ENCODE results near the gene CFAP46. TPM values are rescaled to one million over a fixed set of nuclear protein-coding genes. Genes with fewer than 3 reads are reported as not detected.

Gene CFAP46
- polyA plus RNA-seq, 4 donors = 7.2 to 9.9 (median 8.4) TPM

DNA sequence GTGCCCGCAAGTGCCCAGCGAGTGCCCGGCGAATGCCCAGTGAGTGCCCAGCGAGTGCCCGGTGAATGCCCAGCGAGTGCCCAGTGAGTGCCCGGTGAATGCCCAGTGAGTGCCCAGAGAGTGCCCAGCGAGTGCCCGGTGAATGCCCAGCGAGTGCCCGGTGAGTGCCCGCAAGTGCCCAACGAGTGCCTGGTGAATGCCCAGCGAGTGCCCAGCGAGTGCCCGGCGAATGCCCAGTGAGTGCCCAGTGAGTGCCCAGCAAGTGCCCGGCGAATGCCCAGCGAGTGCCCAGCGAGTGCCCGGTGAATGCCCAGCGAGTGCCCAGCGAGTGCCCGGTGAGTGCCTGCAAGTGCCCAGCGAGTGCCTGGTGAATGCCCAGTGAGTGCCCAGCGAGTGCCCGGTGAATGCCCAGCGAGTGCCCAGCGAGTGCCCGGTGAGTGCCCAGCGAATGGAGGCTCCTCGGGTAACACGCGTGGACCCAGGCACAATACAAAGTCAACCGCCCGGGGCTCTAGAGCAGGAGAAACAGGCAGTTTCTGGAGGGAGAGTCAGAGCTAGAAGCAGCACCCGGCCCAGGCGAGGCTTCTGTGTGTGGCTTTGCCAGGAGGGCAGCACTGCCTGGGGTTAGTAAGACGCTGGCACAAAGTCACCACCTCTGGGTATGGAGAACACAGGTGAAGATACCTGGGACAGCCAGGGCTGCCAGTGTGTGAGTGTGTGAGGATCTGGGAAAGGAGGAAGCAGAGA is 38.2 kb upstream of the CFAP46 start:
- no peak for DNase-seq (ENCODE audit: low read depth in 4 of 4, low spot score in 3 of 4)

- DNase-seq (ENCODE audit: low read depth in 4 of 4, low spot score in 3 of 4) = no peak
These were observed 37.4 kb upstream of the CFAP46 start for GRCh38 chr10:132979491-132980425.

GRCh38 chr10:132978542-132978941 is 36.2 kb upstream of the CFAP46 start:
- no peak for DNase-seq (ENCODE audit: low read depth in 4 of 4, low spot score in 3 of 4)

DNA sequence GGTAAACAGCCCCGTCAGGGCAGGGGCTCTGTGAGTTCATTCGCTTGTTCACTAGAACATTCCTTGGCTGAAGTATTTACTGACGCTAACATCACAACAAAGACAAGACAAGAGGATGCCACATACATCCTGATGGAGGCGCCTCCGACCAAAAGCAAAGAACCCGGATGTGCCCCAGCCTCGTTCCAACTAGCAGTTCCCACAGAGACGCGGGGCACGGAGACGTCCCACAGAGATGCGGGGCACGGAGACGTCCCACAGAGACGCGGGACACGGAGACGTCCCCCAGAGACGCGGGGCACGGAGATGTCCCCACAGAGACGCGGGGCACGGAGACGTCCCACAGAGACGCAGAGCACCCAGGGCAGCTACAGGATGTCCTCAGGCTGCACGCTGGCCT is 35.4 kb upstream of the CFAP46 start:
- DNase-seq (ENCODE audit: low read depth in 4 of 4, low spot score in 3 of 4) = no peak

- DNase-seq (ENCODE audit: low read depth in 4 of 4, low spot score in 3 of 4) = no peak
These were observed 34.7 kb upstream of the CFAP46 start for GRCh38 chr10:132977076-132977475.

DNA sequence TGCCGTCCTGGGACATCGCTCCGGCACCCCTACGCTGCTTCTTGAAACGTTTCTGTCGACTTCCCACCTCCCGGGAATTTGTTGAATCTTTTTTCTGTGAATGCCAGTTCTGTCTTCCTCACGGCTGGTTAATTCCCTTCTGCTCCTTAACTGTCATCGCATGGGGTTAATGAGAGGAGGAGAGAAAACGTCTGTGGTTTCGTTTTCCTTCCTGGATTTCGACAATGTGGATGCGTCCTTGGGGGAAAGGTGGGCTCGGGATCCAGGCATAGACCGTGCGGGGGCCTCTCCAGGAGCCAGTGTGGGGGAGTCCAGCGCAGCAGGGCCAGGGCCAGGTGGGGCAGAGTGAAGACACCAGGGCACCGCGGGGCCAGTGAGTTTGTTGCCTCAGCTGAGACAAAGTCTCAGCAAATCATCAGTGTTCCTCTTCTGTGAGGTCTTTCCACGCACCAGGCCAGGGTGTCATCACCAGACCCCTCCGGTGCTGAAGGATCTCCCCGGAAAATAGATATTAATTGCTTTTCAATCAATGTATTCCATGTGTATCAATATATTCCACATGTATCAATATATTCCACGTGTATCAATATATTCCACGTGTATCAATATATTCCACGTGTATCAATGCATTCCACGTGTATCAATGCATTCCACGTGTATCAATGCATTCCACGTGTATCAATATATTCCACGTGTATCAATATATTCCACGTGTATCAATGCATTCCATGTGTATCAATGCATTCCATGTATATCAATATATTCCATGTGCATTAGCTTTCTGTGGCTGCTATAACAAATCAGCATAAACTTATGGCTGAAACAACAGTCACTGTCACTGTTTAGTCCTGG is 33.7 kb upstream of the CFAP46 start:
- DNase-seq (ENCODE audit: low read depth in 4 of 4, low spot score in 3 of 4) = no peak

GRCh38 chr10:132974886-132975830 is 32.8 kb upstream of the CFAP46 start:
- no peak for DNase-seq (ENCODE audit: low read depth in 4 of 4, low spot score in 3 of 4)

DNA sequence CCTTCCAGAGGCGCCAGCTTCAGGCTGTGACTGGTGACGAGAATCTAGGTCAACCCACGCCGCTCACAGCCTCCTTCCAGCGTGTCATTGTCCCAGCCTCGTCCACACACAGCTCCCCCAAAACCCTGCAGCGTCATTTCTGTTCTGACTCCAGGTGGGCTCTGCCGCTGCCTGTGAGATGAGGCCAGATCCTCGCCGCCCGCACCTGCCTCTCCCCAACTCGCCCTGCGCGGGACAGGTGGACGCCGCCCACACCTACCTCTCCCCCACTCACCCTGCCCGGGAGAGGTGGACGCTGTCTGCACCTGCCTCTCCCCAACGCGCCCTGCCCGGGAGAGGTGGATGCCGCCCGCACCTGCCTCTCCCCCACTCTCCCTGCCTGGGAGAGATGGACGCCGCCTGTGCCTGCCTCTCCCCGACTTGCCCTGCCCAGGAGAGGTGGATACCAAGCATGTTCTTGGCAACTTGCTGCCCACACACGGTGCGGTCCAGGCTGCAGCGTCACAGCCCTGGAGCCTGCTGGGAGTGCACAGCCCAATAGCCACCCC is 32.0 kb upstream of the CFAP46 start:
- DNase-seq (ENCODE audit: low read depth in 4 of 4, low spot score in 3 of 4) = no peak

- DNase-seq (ENCODE audit: low read depth in 4 of 4, low spot score in 3 of 4) = no peak
These were observed 31.5 kb upstream of the CFAP46 start for GRCh38 chr10:132973903-132974241.

- DNase-seq (ENCODE audit: low read depth in 4 of 4, low spot score in 3 of 4) = no peak
These were observed 30.9 kb upstream of the CFAP46 start for GRCh38 chr10:132972986-132973902.

DNA sequence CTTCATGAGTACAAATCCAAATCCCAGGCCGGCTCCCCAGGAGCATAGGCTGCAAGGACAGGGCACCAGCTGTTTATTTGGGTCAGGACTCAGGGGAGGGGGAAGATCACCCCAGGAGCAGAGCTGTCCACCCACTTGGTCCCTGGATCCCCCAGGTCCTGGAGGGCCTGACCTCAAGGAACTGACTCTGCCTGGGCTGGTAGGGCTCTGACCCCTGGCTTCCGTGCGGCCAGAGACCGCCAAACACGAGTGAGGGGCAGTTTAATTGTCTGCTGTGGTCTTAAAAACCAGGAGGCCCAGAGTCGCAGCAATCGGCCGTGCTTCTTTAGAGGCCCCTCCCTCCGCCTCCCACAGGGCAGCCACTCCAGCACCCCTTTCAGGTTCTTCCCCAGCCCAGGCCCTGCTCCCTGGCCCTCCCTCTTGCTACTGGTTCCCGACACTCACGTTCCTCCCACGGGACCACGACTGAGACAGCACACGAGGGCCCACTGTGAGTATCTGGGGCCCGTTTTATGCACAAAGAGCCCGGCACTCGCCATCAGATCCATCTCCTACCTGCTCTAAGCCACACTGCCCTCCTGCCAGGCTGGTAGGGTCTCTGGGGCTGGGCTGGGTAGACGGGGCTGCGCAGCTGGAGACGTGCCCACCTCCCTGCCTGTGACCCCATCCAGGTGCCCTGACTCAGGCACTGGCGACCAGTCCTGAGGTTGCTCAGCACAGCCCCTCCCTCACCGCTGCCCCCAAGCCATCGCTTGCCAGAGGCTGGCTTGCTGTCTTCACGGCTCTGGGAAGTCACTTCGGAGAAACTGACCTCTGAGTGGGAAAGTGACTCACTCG is 30.0 kb upstream of the CFAP46 start:
- DNase-seq (ENCODE audit: low read depth in 4 of 4, low spot score in 3 of 4) = no peak

DNA sequence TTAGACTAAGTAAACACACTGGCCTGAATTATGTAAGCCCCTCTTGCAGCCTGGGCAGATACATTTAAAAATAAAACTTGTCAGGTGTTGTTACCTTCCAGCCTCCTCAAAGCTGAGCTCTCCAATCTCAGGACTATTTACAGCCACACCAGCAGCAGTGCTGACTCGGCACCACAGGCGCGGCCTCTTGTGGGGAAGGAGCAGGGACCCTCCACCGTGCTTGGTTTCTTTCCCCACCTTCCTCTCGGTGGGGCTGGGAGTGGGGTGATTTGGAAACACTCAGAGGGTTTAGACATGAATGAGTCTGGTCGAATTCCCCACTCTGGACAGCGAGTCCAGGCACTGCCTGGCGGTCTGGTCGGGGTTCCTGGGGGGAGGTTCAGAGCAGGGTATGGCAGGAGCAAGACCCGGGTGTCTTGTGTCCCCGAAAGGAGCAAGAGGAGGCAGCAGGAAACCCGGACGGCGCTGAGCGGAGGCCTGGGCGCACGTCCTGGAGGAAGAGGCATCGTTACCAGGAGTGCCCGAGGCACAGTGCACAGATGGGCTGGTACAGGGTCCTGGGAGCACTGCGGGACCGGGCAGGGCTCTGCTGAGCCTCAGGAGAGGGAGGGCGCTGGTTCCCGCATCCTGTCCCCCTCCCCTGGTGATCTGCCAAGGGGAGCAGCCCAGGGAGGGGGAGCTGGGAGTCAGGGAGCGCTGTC is 29.2 kb upstream of the CFAP46 start:
- DNase-seq (ENCODE audit: low read depth in 4 of 4, low spot score in 3 of 4) = no peak

DNA sequence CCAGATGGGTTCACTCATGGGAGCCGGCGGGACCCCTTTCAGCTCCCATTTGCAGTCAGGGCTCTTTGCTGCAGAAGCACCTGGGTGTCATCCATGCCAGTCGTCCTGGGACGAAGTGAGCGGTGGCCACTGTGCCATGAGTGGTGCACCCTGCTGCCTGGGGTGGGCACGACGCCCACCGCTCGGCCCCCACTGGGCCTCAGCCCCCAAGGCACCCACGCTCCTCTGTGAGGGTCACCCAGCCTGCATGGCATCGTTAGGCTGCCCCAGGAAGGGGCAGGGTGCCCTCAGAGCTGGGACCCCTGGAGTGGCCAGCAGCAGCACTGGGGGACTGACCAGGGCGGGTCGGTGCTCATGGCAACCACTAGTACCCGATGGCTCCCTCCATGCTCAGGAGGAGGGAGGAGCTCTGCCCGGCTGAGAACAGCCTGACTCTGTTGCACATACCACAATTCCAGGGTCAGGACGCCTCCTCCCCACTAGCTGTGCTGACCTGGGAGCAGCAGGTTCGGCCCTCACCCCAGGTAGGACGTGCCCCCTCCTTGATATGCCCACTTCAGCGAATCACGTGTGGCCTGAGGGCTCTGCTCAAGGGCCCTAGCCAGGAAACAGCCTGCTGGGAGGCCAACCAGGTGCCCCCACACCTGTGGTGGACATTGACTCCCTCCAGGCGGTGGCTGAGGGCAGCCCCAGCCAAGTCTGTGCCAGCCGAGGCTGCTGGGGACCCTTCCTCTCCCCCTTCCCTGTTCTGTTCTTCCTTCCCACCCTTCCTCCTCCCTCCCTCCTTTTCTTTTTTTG is 28.5 kb upstream of the CFAP46 start:
- no peak for DNase-seq (ENCODE audit: low read depth in 4 of 4, low spot score in 3 of 4)

DNA sequence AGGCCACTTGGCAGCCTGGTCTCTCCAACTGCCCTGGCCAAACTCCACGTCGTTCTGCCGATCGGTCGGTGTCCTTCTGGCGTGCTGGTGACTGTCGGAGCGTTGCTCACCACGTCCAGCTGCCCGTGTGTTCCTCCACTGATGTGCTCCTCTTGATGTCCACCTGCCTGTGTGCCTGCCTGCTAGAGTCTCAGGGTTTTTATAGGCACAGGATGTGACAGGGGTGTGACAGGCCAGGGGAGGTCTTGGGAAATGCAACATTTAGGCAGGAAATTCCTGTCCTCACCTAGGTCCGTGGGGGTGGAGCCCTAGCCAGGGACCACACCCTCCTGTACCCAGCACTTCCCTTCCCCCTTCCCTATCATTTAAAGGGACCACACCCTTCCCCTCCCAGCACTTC is 25.2 kb upstream of the CFAP46 start:
- no peak for DNase-seq (ENCODE audit: low read depth in 4 of 4, low spot score in 3 of 4)

DNA sequence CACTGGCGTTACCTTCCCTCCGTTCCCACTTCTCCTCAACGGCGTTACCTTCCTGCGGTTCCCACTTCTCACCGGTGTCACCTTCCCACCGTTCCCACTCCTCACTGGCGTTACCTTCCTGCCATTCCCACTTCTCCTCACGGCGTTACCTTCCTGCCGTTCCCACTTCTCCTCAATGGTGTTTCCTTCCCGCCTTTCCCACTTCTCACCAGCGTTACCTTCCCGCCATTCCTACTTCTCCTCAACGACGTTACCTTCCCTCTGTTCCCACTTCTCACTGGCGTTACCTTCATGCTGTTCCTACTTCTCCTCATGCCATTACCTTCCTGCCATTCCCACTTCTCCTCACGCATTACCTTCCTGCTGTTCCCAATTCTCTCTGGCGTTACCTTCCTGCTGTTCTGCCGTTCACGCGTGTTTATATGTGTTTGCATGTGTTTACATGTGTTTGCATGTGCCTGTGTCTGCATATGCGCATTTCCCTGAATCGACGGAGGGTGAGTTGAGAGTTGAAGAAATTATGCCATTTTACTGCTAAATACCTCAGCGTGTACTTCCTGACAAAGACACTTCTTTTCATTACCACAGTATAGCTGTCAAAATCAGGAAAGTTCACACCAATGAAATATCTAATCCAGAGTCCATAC is 23.2 kb upstream of the CFAP46 start:
- DNase-seq (ENCODE audit: low read depth in 4 of 4, low spot score in 3 of 4) = no peak
